ENCODE results near the gene DIP2C. TPM values are rescaled to one million over a fixed set of nuclear protein-coding genes. Genes with fewer than 3 reads are reported as not detected.
"Not testable (repeated sequence)": the region's sequence is repeated elsewhere in the genome, so short reads cannot be mapped to it uniquely, and the experiment has no call there.

DIP2C gene
- total and polyA plus RNA-seq, 8 donors, result 2.4 to 40.1 (median 21.0) TPM

GRCh38 chr10:681670-682318 lies 7.7 kb downstream of the DIP2C start:
- no peak overlapping the region for H3K4me3 ChIP-seq
- no peaks in the 10 kb centered on the region for H3K36me3 ChIP-seq
- TF ChIP-seq POLR2A (IDR thresholded peaks at IDR 0.05) (no peak), POLR2AphosphoS5 (IDR thresholded peaks at IDR 0.05) (no peak), EP300 (IDR thresholded peaks at IDR 0.05) (no peak), CTCF (IDR thresholded peaks at IDR 0.05) (no peak)
- H3K9me3 ChIP-seq, result no peaks in the 10 kb centered on the region
- intact Hi-C loops (cut with DNase I; ENCODE audit: low total_unique reads), result loop anchor here (10.0 kb wide), 1 partner anchor 167 kb away; no protein-coding TSS in a partner anchor
- DNase-seq, result no peak
- peaks cover 0 to 46% (median 22%) of the 10 kb centered on the region in 4 donors for H3K4me1 ChIP-seq
- H3K27ac ChIP-seq, result peak overlapping the region in 1 of 5 donors; percentile 85
- H3K27me3 ChIP-seq, result no peaks in the 10 kb centered on the region
- WGBS, 5 donors, result 88 to 96% (median 91%) methylated on average over 8 to 9 of the region's 9 CpGs

- no peak for TF ChIP-seq EP300 (IDR thresholded peaks at IDR 0.05)
- TF ChIP-seq POLR2A (IDR thresholded peaks at IDR 0.05), result no peak
- no peak for TF ChIP-seq CTCF (IDR thresholded peaks at IDR 0.05)
- TF ChIP-seq POLR2AphosphoS5 (IDR thresholded peaks at IDR 0.05), result no peak
- intact Hi-C loops (cut with DNase I; ENCODE audit: low total_unique reads), result loop anchor here (10.0 kb wide), 1 partner anchor 166 kb away; no protein-coding TSS in a partner anchor
- Histone ChIP-seq H3K36me3 (no peaks in the 10 kb centered on the region), H3K27me3 (no peaks in the 10 kb centered on the region), H3K27ac (peak overlapping the region in 1 of 5 donors; percentile 85), H3K4me1 (peaks cover 0 to 46% (median 22%) of the 10 kb centered on the region in 4 donors), H3K9me3 (no peaks in the 10 kb centered on the region), H3K4me3 (no peak overlapping the region)
- 84 to 94% (median 93%) methylated on average over 12 of the region's 12 CpGs for WGBS, 5 donors
- DNase-seq, result no peak
Measured at GRCh38 chr10:680745-681144, 8.7 kb downstream of the DIP2C start.

GRCh38 chr10:680146-680545 lies 9.3 kb downstream of the DIP2C start:
- Histone ChIP-seq H3K27me3 (no peaks in the 10 kb centered on the region), H3K4me1 (peaks cover 0 to 46% (median 22%) of the 10 kb centered on the region in 4 donors), H3K9me3 (no peaks in the 10 kb centered on the region), H3K36me3 (no peaks in the 10 kb centered on the region), H3K4me3 (no peak overlapping the region), H3K27ac (peak overlapping the region in 1 of 5 donors; percentile 85)
- no peak for DNase-seq
- WGBS, 5 donors, result 62 to 88% (median 80%) methylated on average over 11 of the region's 11 CpGs
- TF ChIP-seq POLR2AphosphoS5 (IDR thresholded peaks at IDR 0.05) (no peak), EP300 (IDR thresholded peaks at IDR 0.05) (no peak), POLR2A (IDR thresholded peaks at IDR 0.05) (no peak), CTCF (IDR thresholded peaks at IDR 0.05) (no peak)
- intact Hi-C loops (cut with DNase I; ENCODE audit: low total_unique reads), result loop anchor here (10.0 kb wide), 1 partner anchor 165 kb away; no protein-coding TSS in a partner anchor

GRCh38 chr10:679556-679955 lies 9.9 kb downstream of the DIP2C start:
- H3K9me3 ChIP-seq, result no peaks in the 10 kb centered on the region
- H3K27ac ChIP-seq, result peak overlapping the region in 1 of 5 donors; percentile 85
- no peaks in the 10 kb centered on the region for H3K36me3 ChIP-seq

GRCh38 chr10:678662-679005 lies 10.8 kb downstream of the DIP2C start:
- H3K36me3 ChIP-seq; H3K4me3 ChIP-seq; H3K27me3 ChIP-seq; DNase-seq; intact Hi-C loops (cut with DNase I; ENCODE audit: low total_unique reads); H3K9me3 ChIP-seq: not testable (repeated sequence)
- WGBS, 5 donors, result 72 to 86% (median 81%) methylated on average over 8 to 20 of the region's 24 CpGs
- Histone ChIP-seq H3K27ac (peak overlapping the region in 1 of 5 donors; percentile 15), H3K4me1 (peaks cover 0 to 36% (median 23%) of the 10 kb centered on the region in 4 donors)

More at GRCh38 chr10:679556-679955, 9.9 kb downstream of the DIP2C start:
- WGBS, 5 donors, result 93 to 97% (median 96%) methylated on average over 14 to 15 of the region's 15 CpGs
- no peak for DNase-seq
- H3K27me3 ChIP-seq, result no peaks in the 10 kb centered on the region
- TF ChIP-seq POLR2AphosphoS5 (IDR thresholded peaks at IDR 0.05) (no peak), POLR2A (IDR thresholded peaks at IDR 0.05) (no peak), CTCF (IDR thresholded peaks at IDR 0.05) (no peak), EP300 (IDR thresholded peaks at IDR 0.05) (no peak)
- H3K4me3 ChIP-seq, result no peak overlapping the region
- H3K4me1 ChIP-seq, result peaks cover 0 to 45% (median 22%) of the 10 kb centered on the region in 4 donors
- intact Hi-C loops (cut with DNase I; ENCODE audit: low total_unique reads), result no loop called here

All from stomach (tissue), 9 donors.